A673 (cell line): Measurements from ENCODE around the gene VSTM1.

Source experiments
- CTCF ChIP-seq: fragments of 300-800, 200-600 bp; sonication (generic); conservative IDR thresholded peaks from 2 replicates; pipeline ENCODE4 v1.5.1; 2017; ENCODE audit warnings: low read depth, mild to moderate bottlenecking, antibody characterized with exemption, low read length, moderate library complexity, mixed read lengths
- EZH2 ChIP-seq: fragments of 200-600 bp; sonication (generic); IDR thresholded peaks from 2 replicates; pipeline ENCODE4 v1.6.1; 2017; ENCODE audit warnings: borderline replicate concordance, low read depth, mild to moderate bottlenecking, mixed read lengths, antibody characterized with exemption, low read length; ENCODE audit not compliant: poor library complexity, severe bottlenecking

GRCh38 chr19:53999694-54000093 lies 64.0 kb downstream of the VSTM1 start:
- TF ChIP-seq CTCF: no peak
- no peak for TF ChIP-seq EZH2
